ENCODE measurements around the gene RFC2. TPM values are rescaled to one million over a fixed set of nuclear protein-coding genes. Genes with fewer than 3 reads are reported as not detected.
"Not testable (repeated sequence)": the region's sequence is repeated elsewhere in the genome, so short reads cannot be mapped to it uniquely, and the experiment has no call there.

The RFC2 gene
- total and polyA plus RNA-seq, 10 of the 15 experiments (the other 5 are each of a cell fraction or from before 2014, with no cell fraction given) = 25.8 to 145 (median 90.9) TPM

DNA sequence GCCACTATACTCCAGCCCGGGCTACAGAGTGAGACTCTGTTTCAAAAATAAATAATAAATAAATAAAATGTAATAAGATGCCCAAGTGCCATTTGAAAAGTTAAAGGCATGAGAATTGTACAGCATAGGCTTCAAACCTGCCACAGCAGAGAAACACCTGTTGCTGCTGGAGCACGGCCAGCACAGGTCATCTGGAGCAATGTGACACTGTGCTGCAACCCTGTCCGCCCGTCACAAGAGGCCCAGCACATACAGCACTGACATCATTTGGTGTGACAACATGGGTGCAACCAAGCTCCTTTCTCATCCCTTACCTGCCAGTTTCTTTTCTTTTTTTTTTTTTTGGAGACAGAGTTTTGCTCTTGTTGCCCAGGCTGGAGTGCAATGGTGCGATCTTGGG is 1.3 kb downstream of the RFC2 start:
- WGBS (ENCODE audit: insufficient coverage, insufficient replicate concordance, low lambda C conversion rate, missing lambda C conversion rate) = 30% methylated on average over 4 of the region's 5 CpGs
- SMC1A ChIA-PET (ENCODE audit: uncharacterized antibody, unreplicated experiment) = interaction anchor here (0.6 to 2.6 kb wide), 14 partner anchors 11 to 148 kb away, joined by 3 to 9 read pairs (median 4); no protein-coding TSS in a partner anchor
- no TSS peak for BruUV-seq (replicated peaks)

DNA sequence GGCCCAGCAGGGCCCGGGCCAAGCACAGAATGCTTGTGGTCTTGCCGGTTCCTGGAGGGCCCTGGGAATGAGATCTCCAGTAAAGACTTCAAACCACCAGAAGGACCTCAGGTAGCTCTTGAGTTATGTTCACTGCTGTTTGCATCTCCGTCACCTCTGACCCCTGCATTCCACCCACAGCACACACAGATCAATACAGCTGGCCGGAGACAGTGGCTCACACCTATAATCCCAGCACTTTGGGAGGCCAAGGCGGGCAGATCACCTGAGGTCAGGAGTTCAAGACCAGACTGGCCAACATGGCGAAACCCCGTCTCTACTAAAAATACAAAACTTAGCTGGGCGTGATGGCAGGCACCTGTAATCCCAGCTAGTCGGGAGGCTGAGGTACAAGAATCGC is 5.1 kb downstream of the RFC2 start:
- H3K79me2 ChIP-seq (ENCODE audit: control insufficient read depth, insufficient read depth, low read length) = peaks cover 27% of the 10 kb centered on the region
- RAD21 ChIA-PET (ENCODE audit: unreplicated experiment) = interaction anchor here (1.8 kb wide), 1 partner anchor 19 kb away, joined by 4 read pairs; no protein-coding TSS in a partner anchor
- H3K9me3 ChIP-seq (replicated peaks; ENCODE audit: control insufficient read depth, insufficient read depth, low read length); H3K27ac ChIP-seq (ENCODE audit: control insufficient read depth, insufficient read depth); FAIRE-seq; H3K9ac ChIP-seq (ENCODE audit: control insufficient read depth, insufficient read depth, low read length); H2AFZ ChIP-seq (ENCODE audit: control insufficient read depth, low read depth, low read length); ATAC-seq; in situ Hi-C loops (cut with MboI); H4K20me1 ChIP-seq (ENCODE audit: control insufficient read depth, insufficient read depth); H3K4me3 ChIP-seq; intact Hi-C loops (cut with micrococcal nuclease; ENCODE audit: unreplicated experiment); CTCF ChIA-PET; H3K4me1 ChIP-seq (ENCODE audit: control insufficient read depth, insufficient read depth, low read length); H3K27me3 ChIP-seq (replicated peaks in 1 of 2; ENCODE audit: control insufficient read depth in 2 of 2, insufficient read depth in 2 of 2, low read length in 1 of 2); H3K4me2 ChIP-seq (ENCODE audit: control insufficient read depth, insufficient read depth); SMC1A ChIA-PET (ENCODE audit: uncharacterized antibody, unreplicated experiment); DNase-seq (ENCODE audit: low read depth, low spot score): not testable (repeated sequence)
- POLR2A ChIA-PET = interaction anchor here (0.5 to 1.0 kb wide), 2 partner anchors 33 to 66 kb away, joined by 3 to 4 read pairs; no protein-coding TSS in a partner anchor
- BruUV-seq (replicated peaks) = TSS peak; percentile 71
- 98% methylated on average over 10 of the region's 10 CpGs for WGBS (ENCODE audit: insufficient coverage, insufficient replicate concordance, low lambda C conversion rate, missing lambda C conversion rate)
- peaks cover 12 to 21% of the 10 kb centered on the region in 2 experiments for H3K36me3 ChIP-seq (ENCODE audit: control insufficient read depth in 2 of 2, insufficient read depth in 2 of 2, low read length in 1 of 2)

More for the DNA sequence above, 1.3 kb downstream of the RFC2 start:
- CTCF ChIA-PET = interaction anchor here (0.7 to 2.0 kb wide), 6 partner anchors 22 to 151 kb away, joined by 3 to 13 read pairs (median 7); no protein-coding TSS in a partner anchor
- no peak for DNase-seq (ENCODE audit: low read depth, low spot score)
- Histone ChIP-seq H3K79me2 (ENCODE audit: control insufficient read depth, insufficient read depth, low read length) (peaks cover 32% of the 10 kb centered on the region), H3K9ac (ENCODE audit: control insufficient read depth, insufficient read depth, low read length) (peak overlapping the region; percentile 90), H3K36me3 (ENCODE audit: control insufficient read depth in 2 of 2, insufficient read depth in 2 of 2, low read length in 1 of 2) (peaks cover 12 to 21% of the 10 kb centered on the region in 2 experiments), H3K27ac (ENCODE audit: control insufficient read depth, insufficient read depth) (peak overlapping the region; percentile 88; the same call in 1 of the 2 replicates), H3K4me1 (ENCODE audit: control insufficient read depth, insufficient read depth, low read length) (peaks cover 33% of the 10 kb centered on the region), H3K27me3 (replicated peaks in 1 of 2; ENCODE audit: control insufficient read depth in 2 of 2, insufficient read depth in 2 of 2, low read length in 1 of 2) (no peaks in the 10 kb centered on the region), H3K4me2 (ENCODE audit: control insufficient read depth, insufficient read depth) (peak overlapping the region; percentile 65), H3K9me3 (replicated peaks; ENCODE audit: control insufficient read depth, insufficient read depth, low read length) (no peaks in the 10 kb centered on the region), H2AFZ (ENCODE audit: control insufficient read depth, low read depth, low read length) (no peak overlapping the region), H4K20me1 (ENCODE audit: control insufficient read depth, insufficient read depth) (no peaks in the 10 kb centered on the region), H3K4me3 (peak overlapping the region; percentile 86)
- intact Hi-C loops (cut with micrococcal nuclease; ENCODE audit: unreplicated experiment) (loop anchor here (5.0 kb wide), 1 partner anchor 36 kb away; no protein-coding TSS in a partner anchor), in situ Hi-C loops (cut with MboI) (no loop called here)
- TF ChIP-seq CREB1 (IDR thresholded peaks at IDR 0.05; ENCODE audit: low read depth) (peak; percentile 44; the same call in 1 of the 2 replicates), ATF7 (IDR thresholded peaks at IDR 0.05; ENCODE audit: low read depth) (0 out of 2 replicates have a peak, but pooled peaks have one; percentile 20), SIX5 (IDR thresholded peaks at IDR 0.05; ENCODE audit: low read depth, low read length, severe bottlenecking) (no peak), POLR2A (IDR thresholded peaks at IDR 0.05; ENCODE audit: low read depth, low read length) (peak; percentile 29; the same call in 1 of the 2 replicates)
- no peak for ATAC-seq
- RAD21 ChIA-PET (ENCODE audit: unreplicated experiment) = interaction anchor here (0.9 to 1.8 kb wide), 7 partner anchors 32 to 148 kb away, joined by 3 to 6 read pairs (median 4); partner anchors contain the start of gene CLIP2
- FAIRE-seq = no peak
- POLR2A ChIA-PET = interaction anchor here (0.6 to 1.7 kb wide), 6 partner anchors 11 to 409 kb away, joined by 3 to 7 read pairs (median 4); no protein-coding TSS in a partner anchor
